Right lobe of liver (tissue), 6 donors: ENCODE measurements around the gene KCNMA1. TPM values are rescaled to one million over a fixed set of nuclear protein-coding genes. Genes with fewer than 3 reads are reported as not detected.
A peak's percentile ranks its signal among the peaks of the same experiment; 100 is the strongest.

Experiments used
- ATAC-seq, 4 donors: fragments of 200-7000 bp; cut with Tn5 transposase; one replicate each; pipeline ENCODE4 v1.9.1; 2020; ENCODE audit warnings: mild to moderate bottlenecking in 4 of 4, moderate library complexity in 4 of 4
- DNase-seq, 3 donors: peaks; one replicate each; pipeline ENCODE4 v3.0.0-alpha.2; 2020
- H3K27ac ChIP-seq, 3 donors: fragments of 200-600 bp; one replicate each; pipeline ENCODE4 v1.8.0; 2022
- H3K27me3 ChIP-seq, 2 donors: fragments of 200-600 bp; one replicate each; pipeline ENCODE4 v1.8.0; 2022
- H3K36me3 ChIP-seq, 4 donors: fragments of 200-600 bp; sonication (generic) in 1 of 4; one replicate each; pipeline versions ENCODE4 v1.5.1 to v1.8.0; 2017 to 2022; ENCODE audit warnings: control low read depth in 1 of 4
- H3K4me1 ChIP-seq, 4 donors: fragments of 200-600 bp; sonication (generic) in 1 of 4; one replicate each; pipeline versions ENCODE4 v1.5.1 to v1.8.0; 2017 to 2022; ENCODE audit warnings: control low read depth in 1 of 4
- H3K4me3 ChIP-seq, 3 donors: fragments of 200-600 bp; one replicate each; pipeline ENCODE4 v1.8.0; 2022
- H3K9me3 ChIP-seq, 4 donors: fragments of 200-600 bp; sonication (generic) in 1 of 4; one replicate each; pipeline versions ENCODE4 v1.5.1 to v1.8.0; 2017 to 2022; ENCODE audit warnings: control low read depth in 1 of 4
- CTCF ChIP-seq, 4 donors: fragments of 200-600 bp in 3 of 4; fragments of 450-650 bp in 1 of 4; IDR thresholded peaks; one replicate each; pipeline versions ENCODE4 v1.5.1 to v1.8.0; 2016 to 2022; ENCODE audit warnings: antibody characterized with exemption in 4 of 4, mild to moderate bottlenecking in 2 of 4
- POLR2A ChIP-seq: fragments of 450-650 bp; IDR thresholded peaks from one replicate; pipeline ENCODE4 v1.6.1; 2017; ENCODE audit warnings: antibody characterized with exemption, mild to moderate bottlenecking
- WGBS: methylation state at CpG from one replicate; pipeline ENCODE4 v1.1.6; 2018; ENCODE audit warnings: low coverage, low lambda C conversion rate; ENCODE audit not compliant: insufficient coverage; ENCODE audit errors: missing lambda C conversion rate; 5-methylcytosine and 5-hydroxymethylcytosine counted together
- intact Hi-C, 2 donors: fragments of 100-400 bp; cut with DNase I; formaldehyde crosslinking; loops; one replicate each; pipeline versions ENCODE4 v1.11.2 to v1.14.1; 2022
- total RNA-seq, 6 experiments: library from RNA; depleted of rRNA in 2 of 6; stranded (reverse); fragments of >200 nt in 2 of 6; fragmentation: NEBNext Ultra II Directional in 3 of 6; extraction: Animal tissue kit (Norgen Biotek cat#: 25700) in 3 of 6; gene quantifications; one replicate each; pipeline versions ENCODE4 v1.1.0 to v1.2.4, GENCODE V29; 2016 to 2023
- donor health status: DM: no; HTN: yes; CAD: no.
- donor health status: DM: no; HTN: no; CAD: no.
- donor health status: DM: no; HTN: no; CAD: no.
- donor health status: DM: no; HTN: yes; CAD: no.
- donor health status: DM: no; HTN: yes; CAD: no.

KCNMA1 gene
- total RNA-seq, 6 experiments from 2014 or later: 5.7 to 48.0 (median 15.1) TPM

- Histone ChIP-seq H3K27ac (no peak overlapping the region), H3K4me3 (no peak overlapping the region), H3K9me3 (no peaks in the 10 kb centered on the region), H3K4me1 (peaks cover 0 to 31% (median 3%) of the 10 kb centered on the region in 4 donors), H3K36me3 (no peaks in the 10 kb centered on the region), H3K27me3 (no peaks in the 10 kb centered on the region)
- intact Hi-C loops: no loop called here
- no peak for TF ChIP-seq POLR2A
- TF ChIP-seq CTCF (IDR thresholded peaks at IDR 0.05): no peak
- 68% methylated on average over 7 of the region's 7 CpGs for WGBS
- DNase-seq (no peak), ATAC-seq (no peak)
Measured at GRCh38 chr10:77016278-77016815, 621.3 kb downstream of the KCNMA1 start.

GRCh38 chr10:77015360-77015759 is 622.2 kb downstream of the KCNMA1 start:
- Histone ChIP-seq H3K27me3 (no peaks in the 10 kb centered on the region), H3K27ac (no peak overlapping the region), H3K9me3 (no peaks in the 10 kb centered on the region), H3K4me3 (no peak overlapping the region), H3K36me3 (no peaks in the 10 kb centered on the region), H3K4me1 (peaks cover 0 to 29% (median 0%) of the 10 kb centered on the region in 4 donors)
- DNase-seq (no peak), ATAC-seq (no peak)
- WGBS: 91% methylated on average over 1 of the region's 1 CpG
- TF ChIP-seq POLR2A (no peak), CTCF (IDR thresholded peaks at IDR 0.05) (no peak)
- intact Hi-C loops: no loop called here

- intact Hi-C loops: no loop called here
- Histone ChIP-seq H3K4me1 (peaks cover 0 to 24% (median 0%) of the 10 kb centered on the region in 4 donors), H3K27me3 (no peaks in the 10 kb centered on the region), H3K4me3 (no peak overlapping the region), H3K9me3 (no peaks in the 10 kb centered on the region), H3K36me3 (no peaks in the 10 kb centered on the region), H3K27ac (no peak overlapping the region)
- DNase-seq (no peak), ATAC-seq (peak in 2 of 4 donors; percentile 24 to 81)
- 74% methylated on average over 2 of the region's 2 CpGs for WGBS
- TF ChIP-seq CTCF (IDR thresholded peaks at IDR 0.05): no peak
- no peak for TF ChIP-seq POLR2A
Measured at GRCh38 chr10:77012812-77013500, 624.7 kb downstream of the KCNMA1 start.

GRCh38 chr10:77011874-77012811 is 625.5 kb downstream of the KCNMA1 start:
- Histone ChIP-seq H3K4me1 (peaks cover 0 to 24% (median 0%) of the 10 kb centered on the region in 4 donors), H3K36me3 (no peaks in the 10 kb centered on the region), H3K27me3 (no peaks in the 10 kb centered on the region), H3K4me3 (no peak overlapping the region), H3K9me3 (no peaks in the 10 kb centered on the region), H3K27ac (no peak overlapping the region)
- WGBS: 70% methylated on average over 11 of the region's 11 CpGs
- ATAC-seq (no peak), DNase-seq (no peak)
- no peak for TF ChIP-seq CTCF (IDR thresholded peaks at IDR 0.05)
- no peak for TF ChIP-seq POLR2A
- intact Hi-C loops: no loop called here
